Right renal cortex interstitium (tissue), 3 donors: ENCODE measurements around the gene ARFRP1. TPM values are rescaled to one million over a fixed set of nuclear protein-coding genes. Genes with fewer than 3 reads are reported as not detected.
"Not testable (repeated sequence)": the region's sequence is repeated elsewhere in the genome, so short reads cannot be mapped to it uniquely, and the experiment has no call there.

ENCODE experiments used
- DNase-seq, 3 donors: peaks; one replicate each; pipeline ENCODE4 v3.0.0-alpha.2; 2013; ENCODE audit warnings: low read depth in 3 of 3, low spot score in 2 of 3
- polyA plus RNA-seq, 3 donors: library from polyadenylated mRNA; unstranded; fragments of 120-200 nt; gene quantifications; one replicate each; pipeline ENCODE4 v1.2.1, GENCODE V29; 2013; ENCODE audit not compliant: insufficient read length in 3 of 3

The ARFRP1 gene
- polyA plus RNA-seq, 3 donors = 29.9 to 31.9 (median 30.8) TPM

GRCh38 chr20:63680427-63680826, 27.3 kb downstream of the ARFRP1 start:
- no peak for DNase-seq

- DNase-seq = no peak
Observed at GRCh38 chr20:63679799-63680305, 27.9 kb downstream of the ARFRP1 start.

DNA sequence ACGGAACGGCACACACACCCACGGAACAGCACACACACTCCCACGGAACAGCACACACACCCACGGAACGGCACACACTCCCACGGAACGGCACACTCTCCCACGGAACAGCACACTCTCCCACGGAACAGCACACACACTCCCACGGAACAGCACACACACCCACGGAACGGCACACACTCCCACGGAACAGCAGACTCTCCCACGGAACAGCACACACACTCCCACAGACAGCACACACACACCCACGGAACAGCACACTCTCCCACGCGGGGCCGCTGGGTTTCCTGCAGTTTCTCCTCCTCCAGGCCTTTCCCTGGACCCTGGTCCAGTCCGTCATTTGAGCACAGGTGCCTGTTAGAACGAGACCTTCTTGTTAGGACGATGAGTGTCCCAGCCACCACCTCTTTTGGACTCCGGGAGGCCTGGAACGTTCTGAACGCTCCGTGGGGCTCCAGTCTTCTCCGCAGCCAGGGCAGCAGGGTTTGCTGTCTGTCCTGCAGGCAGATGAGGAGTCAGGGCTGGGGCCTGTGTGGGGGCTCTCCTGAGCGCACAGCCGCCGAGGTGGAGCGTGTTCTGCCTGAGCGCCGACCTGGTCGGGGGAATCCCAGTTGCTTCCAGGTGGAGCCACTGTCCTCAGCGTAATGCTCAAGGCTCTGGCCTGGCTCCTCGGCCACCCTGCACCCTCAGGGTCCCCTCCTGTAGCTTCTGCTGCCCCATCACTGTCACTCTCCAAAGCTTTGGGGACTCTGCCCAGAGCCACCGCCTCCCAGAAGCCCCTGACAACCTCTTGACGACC, 28.9 kb downstream of the ARFRP1 start:
- DNase-seq = no peak

DNA sequence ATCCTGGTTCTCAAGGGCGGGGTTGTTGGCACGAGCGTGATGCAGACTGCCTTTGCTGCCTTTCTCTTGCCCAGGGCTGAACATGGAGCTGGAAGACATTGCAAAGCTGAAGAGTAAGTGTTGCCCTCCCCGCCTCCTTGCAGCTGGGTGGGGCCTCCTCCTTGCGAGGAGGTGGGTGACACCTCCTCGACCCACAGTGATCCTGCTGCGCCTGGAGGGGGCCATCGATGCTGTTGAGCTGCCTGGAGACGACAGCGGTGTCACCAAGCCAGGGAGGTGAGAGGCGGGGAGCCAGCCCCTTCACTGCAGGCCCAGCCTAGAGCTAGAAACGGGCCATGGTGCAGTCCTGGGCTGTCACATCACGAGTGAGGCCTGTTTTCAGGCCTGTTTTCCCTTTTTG, 29.7 kb downstream of the ARFRP1 start:
- no peak for DNase-seq

DNA sequence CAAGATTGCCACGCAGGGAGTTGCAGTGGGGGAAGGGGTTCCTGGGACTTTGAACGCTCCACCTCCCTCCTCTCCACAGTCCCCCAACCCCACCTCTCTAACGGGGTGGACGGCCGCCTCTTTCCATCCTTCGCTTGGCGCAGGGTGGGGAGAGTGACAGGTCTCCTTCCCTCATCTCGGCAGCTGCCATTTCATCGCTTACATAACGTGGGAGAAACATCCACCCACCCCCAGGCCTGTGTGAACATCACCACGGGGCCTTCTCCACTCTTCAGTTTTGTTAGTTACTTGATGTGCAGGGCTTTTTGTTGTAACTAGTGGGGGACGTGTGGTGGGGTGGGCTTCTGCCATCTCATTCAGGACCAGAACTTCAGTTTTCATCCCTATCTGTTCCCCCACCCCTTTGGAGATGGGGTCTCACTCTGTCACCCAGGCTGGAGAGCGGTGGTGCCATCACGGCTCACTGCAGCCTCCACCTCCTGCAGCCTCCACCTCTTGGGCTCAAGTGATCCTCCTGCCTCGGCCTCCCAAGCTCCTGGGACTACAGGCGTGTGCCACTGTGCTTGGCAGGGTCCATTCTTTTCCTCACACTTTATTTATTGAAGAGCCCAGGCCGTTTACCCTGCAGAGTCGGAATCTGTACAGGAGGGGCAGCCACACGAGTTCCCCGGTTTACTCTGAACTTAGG, 32.0 kb downstream of the ARFRP1 start:
- no peak for DNase-seq

- no peak for DNase-seq
Observed at GRCh38 chr20:63673951-63674350, 33.8 kb downstream of the ARFRP1 start.

DNA sequence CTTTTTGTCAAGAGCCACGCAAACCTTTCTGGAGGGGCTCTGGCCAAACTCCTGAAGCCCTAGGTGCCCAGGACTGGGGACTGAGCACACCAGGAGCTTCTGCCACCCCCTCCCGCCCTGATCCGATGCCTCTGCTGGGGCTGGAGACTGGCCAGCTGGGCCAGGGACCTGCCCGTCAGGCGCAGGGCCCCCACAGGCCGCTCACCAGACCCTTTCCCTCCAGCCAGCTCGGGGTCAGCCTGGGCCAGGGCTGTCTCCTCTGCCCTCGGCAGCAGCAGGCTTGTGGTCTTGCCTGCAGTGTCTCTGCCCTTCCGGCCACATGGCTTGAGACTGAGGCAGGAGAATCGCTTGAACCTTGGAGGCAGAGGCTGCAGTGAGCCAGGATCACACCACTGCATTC, 35.1 kb downstream of the ARFRP1 start:
- DNase-seq = no peak

GRCh38 chr20:63671695-63672094, 36.1 kb downstream of the ARFRP1 start:
- not testable (repeated sequence) for DNase-seq

DNA sequence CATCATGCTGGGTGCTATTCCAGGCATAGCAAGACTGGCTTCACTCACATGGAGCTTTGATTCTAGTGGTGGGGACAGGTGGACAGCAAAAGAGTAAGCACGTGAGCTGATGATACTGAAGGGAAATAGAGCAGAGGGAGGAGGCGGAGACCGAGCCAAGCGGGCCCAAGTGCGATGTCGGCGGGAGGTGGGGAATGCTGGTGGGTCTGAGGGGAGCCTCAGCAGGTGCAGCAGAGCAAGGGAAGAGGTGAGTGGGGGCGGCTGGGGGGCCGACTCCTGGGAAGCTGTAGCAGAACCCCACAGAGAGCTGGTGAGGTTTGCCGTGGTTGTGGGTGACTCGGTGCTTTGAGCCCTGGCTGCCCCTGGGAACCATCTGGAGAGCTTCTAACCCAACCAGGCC, 39.4 kb downstream of the ARFRP1 start:
- no peak for DNase-seq

- DNase-seq = no peak
Observed at GRCh38 chr20:63667858-63668257, 39.9 kb downstream of the ARFRP1 start.

GRCh38 chr20:63665708-63666107, 42.1 kb downstream of the ARFRP1 start:
- DNase-seq = no peak

GRCh38 chr20:63664861-63665594, 42.7 kb downstream of the ARFRP1 start:
- no peak for DNase-seq

GRCh38 chr20:63664143-63664851, 43.5 kb downstream of the ARFRP1 start:
- DNase-seq = no peak

DNA sequence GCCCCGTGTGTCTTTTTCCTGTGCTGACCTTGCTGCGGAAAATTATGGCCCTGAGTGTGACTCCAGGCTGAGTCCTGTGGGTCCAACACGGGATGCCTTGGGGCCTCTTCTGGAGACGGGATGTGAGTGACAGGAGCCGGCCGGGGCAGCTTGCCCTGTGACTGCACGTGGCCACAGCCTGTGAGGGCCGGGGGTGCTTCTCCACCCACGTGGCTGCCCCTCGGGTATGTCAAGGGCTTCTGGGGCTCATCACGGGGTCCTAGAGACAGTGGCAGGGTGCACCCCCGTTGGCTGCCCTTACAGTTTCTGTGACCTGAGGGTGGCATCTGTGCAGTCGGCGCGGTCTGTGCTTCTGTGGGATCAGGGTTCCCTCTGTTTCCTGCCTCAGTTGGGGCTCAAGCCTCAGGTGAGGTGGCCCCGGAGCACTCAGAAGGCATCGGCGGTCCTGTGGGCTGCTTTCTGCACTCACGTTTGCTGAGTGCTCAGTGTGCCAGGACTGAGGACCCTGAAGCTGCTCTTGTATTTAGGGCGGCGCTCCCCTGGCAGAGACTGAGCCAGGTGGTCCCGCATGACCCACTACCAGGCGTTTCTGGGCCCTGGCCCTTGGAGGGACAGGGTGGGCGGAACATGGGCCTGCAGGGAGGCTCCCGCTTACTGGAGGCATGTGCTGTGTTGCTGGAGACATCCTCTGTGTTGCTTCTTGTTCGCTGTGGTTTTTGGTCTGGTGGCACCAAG, 44.3 kb downstream of the ARFRP1 start:
- DNase-seq = no peak

GRCh38 chr20:63662813-63663189, 45.0 kb downstream of the ARFRP1 start:
- DNase-seq = no peak

GRCh38 chr20:63661959-63662812, 45.6 kb downstream of the ARFRP1 start:
- DNase-seq = no peak

GRCh38 chr20:63661108-63661507, 46.7 kb downstream of the ARFRP1 start:
- DNase-seq = no peak

DNA sequence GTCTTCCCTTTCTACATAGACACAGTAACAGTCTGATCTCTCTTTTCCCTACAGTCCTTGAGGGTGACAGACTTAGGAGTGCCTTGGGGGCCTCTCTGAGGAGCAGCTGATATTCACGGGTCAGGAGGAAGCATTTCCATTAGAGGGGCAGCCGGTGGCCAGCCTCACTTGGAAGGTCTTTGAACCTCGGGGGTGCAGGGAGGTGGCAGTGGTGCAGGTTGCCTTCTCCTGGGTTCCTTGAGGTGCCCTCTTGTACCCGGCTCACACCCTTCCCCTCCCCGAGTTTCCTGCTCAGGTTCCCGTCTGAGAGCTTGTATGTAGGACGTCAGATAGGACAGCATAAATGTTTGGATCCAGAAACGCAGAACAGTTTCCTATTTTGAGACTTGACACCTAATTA, 47.2 kb downstream of the ARFRP1 start:
- DNase-seq = no peak

- not testable (repeated sequence) for DNase-seq
Observed at GRCh38 chr20:63660174-63660573, 47.6 kb downstream of the ARFRP1 start.
